Thyroid gland (tissue), 4 donors: Measurements from ENCODE around the gene ZNF641. TPM values are rescaled to one million over a fixed set of nuclear protein-coding genes. Genes with fewer than 3 reads are reported as not detected.

Experiments used
- DNase-seq, 2 donors: peaks; one replicate each; pipeline ENCODE4 v3.0.0-alpha.2; 2019
- H3K27ac ChIP-seq, 3 donors: fragments of 200-600 bp; sonication (generic); 1 replicate in 2 of 3; 2 replicates in 1 of 3; pipeline ENCODE4 v1.5.1; 2016 to 2019; ENCODE audit warnings: mild to moderate bottlenecking in 1 of 3, moderate library complexity in 1 of 3
- H3K27me3 ChIP-seq: fragments of 200-600 bp; sonication (generic); one replicate; pipeline ENCODE4 v1.5.1; 2019
- H3K36me3 ChIP-seq, 2 donors: fragments of 200-600 bp; sonication (generic); one replicate each; pipeline ENCODE4 v1.5.1; 2016 to 2019
- H3K4me1 ChIP-seq, 2 donors: fragments of 200-600 bp; sonication (generic); one replicate each; pipeline ENCODE4 v1.5.1; 2017 to 2019
- H3K4me3 ChIP-seq, 3 donors: fragments of 200-600 bp; sonication (generic); replicated peaks in 1 of 3; 1 replicate in 2 of 3; 2 replicates in 1 of 3; pipeline ENCODE4 v1.5.1; 2016; ENCODE audit warnings: mild to moderate bottlenecking in 1 of 3
- H3K9me3 ChIP-seq: fragments of 200-600 bp; sonication (generic); one replicate; pipeline ENCODE4 v1.5.1; 2017
- CTCF ChIP-seq, 6 experiments: fragments of 200-600 bp in 3 of 6; fragments of 450-650 bp in 3 of 6; sonication (generic) in 3 of 6; IDR thresholded peaks; one replicate each; pipeline ENCODE4 v1.5.1; 2016 to 2019; ENCODE audit warnings: antibody characterized with exemption in 6 of 6, mild to moderate bottlenecking in 2 of 6, inconsistent platforms in 1 of 6, moderate library complexity in 1 of 6
- POLR2A ChIP-seq, 2 donors: fragments of 450-650 bp; IDR thresholded peaks; one replicate each; pipeline ENCODE4 v1.6.1; 2017; ENCODE audit warnings: antibody characterized with exemption in 2 of 2, mild to moderate bottlenecking in 2 of 2, moderate library complexity in 1 of 2
- WGBS, 2 donors: methylation state at CpG; one replicate each; pipeline ENCODE4 v1.1.5; 2017; 5-methylcytosine and 5-hydroxymethylcytosine counted together
- intact Hi-C: fragments of 100-400 bp; cut with DNase I; formaldehyde crosslinking; loops from one replicate; pipeline ENCODE4 v1.15.1; 2023
- total RNA-seq, 4 donors: library from RNA; depleted of rRNA; stranded (reverse); fragments of >200 nt; gene quantifications; one replicate each; pipeline ENCODE4 v1.2.3, GENCODE V29; 2016

ZNF641 gene
- 100 to 1,000 TPM in 1 of 4 donors, 10 to 100 TPM in 3; 19.1 to 119 (median 29.9) TPM for total RNA-seq

- Histone ChIP-seq H3K27ac (peak within 1 kb of the TSS; percentile 94 to 97 (median 94)), H3K9me3 (no peaks in the 10 kb centered on the region), H3K4me3 (peak within 1 kb of the TSS; percentile 34 to 79 (median 67)), H3K36me3 (peaks cover 14 to 25% of the 10 kb centered on the region in 2 donors), H3K27me3 (no peaks in the 10 kb centered on the region), H3K4me1 (peaks cover 6 to 22% of the 10 kb centered on the region in 2 donors)
- peak; percentile 85 to 86 for DNase-seq
- TF ChIP-seq POLR2A (IDR thresholded peaks at IDR 0.05) (peak in 1 of 2 donors; percentile 68), CTCF (IDR thresholded peaks at IDR 0.05) (no peak)
- 0 to 2% methylated on average over 16 to 22 of the region's 61 CpGs for WGBS, 2 donors
- intact Hi-C loops: loop anchor here (10.0 kb wide), 1 partner anchor 166 kb away; the partner anchor contains the start of gene CCDC184
These were observed at the start of gene ZNF641 for GRCh38 chr12:48350249-48351021. ZNF641 (minus strand) TSS chr12:48350919; CDS start chr12:48348090, 2,829 bp downstream.

- no peaks in the 10 kb centered on the region for H3K4me1 ChIP-seq
- H3K27me3 ChIP-seq: no peaks in the 10 kb centered on the region
- no peak overlapping the region for H3K27ac ChIP-seq
- H3K4me3 ChIP-seq: no peak overlapping the region
- H3K9me3 ChIP-seq: no peaks in the 10 kb centered on the region
- 44 to 50% methylated on average over 2 of the region's 2 CpGs for WGBS, 2 donors
- H3K36me3 ChIP-seq: no peaks in the 10 kb centered on the region
- intact Hi-C loops: no loop called here
- no peak for DNase-seq
- no peak for TF ChIP-seq POLR2A (IDR thresholded peaks at IDR 0.05)
- no peak for TF ChIP-seq CTCF (IDR thresholded peaks at IDR 0.05)
These were observed 39.3 kb upstream of the ZNF641 start for GRCh38 chr12:48390026-48390425.

- Histone ChIP-seq H3K27me3 (no peaks in the 10 kb centered on the region), H3K4me3 (no peak overlapping the region), H3K9me3 (no peaks in the 10 kb centered on the region), H3K36me3 (no peaks in the 10 kb centered on the region), H3K4me1 (no peaks in the 10 kb centered on the region), H3K27ac (no peak overlapping the region)
- no peak for DNase-seq
- intact Hi-C loops: no loop called here
- 71 to 83% methylated on average over 3 of the region's 3 CpGs for WGBS, 2 donors
- no peak for TF ChIP-seq POLR2A (IDR thresholded peaks at IDR 0.05)
- no peak for TF ChIP-seq CTCF (IDR thresholded peaks at IDR 0.05)
These were observed 38.7 kb upstream of the ZNF641 start for GRCh38 chr12:48389409-48389808.

- Histone ChIP-seq H3K27me3 (no peaks in the 10 kb centered on the region), H3K27ac (no peak overlapping the region), H3K4me1 (no peaks in the 10 kb centered on the region), H3K9me3 (no peaks in the 10 kb centered on the region), H3K4me3 (no peak overlapping the region), H3K36me3 (no peaks in the 10 kb centered on the region)
- DNase-seq: no peak
- no peak for TF ChIP-seq CTCF (IDR thresholded peaks at IDR 0.05)
- no peak for TF ChIP-seq POLR2A (IDR thresholded peaks at IDR 0.05)
- intact Hi-C loops: no loop called here
- 82 to 91% methylated on average over 2 of the region's 2 CpGs for whole genome bisulfite sequencing, 2 donors
These were observed 38.2 kb upstream of the ZNF641 start for GRCh38 chr12:48388938-48389337.

- no peaks in the 10 kb centered on the region for H3K27me3 ChIP-seq
- no peaks in the 10 kb centered on the region for H3K36me3 ChIP-seq
- H3K9me3 ChIP-seq: no peaks in the 10 kb centered on the region
- intact Hi-C loops: no loop called here
- no peak for DNase-seq
- no peaks in the 10 kb centered on the region for H3K4me1 ChIP-seq
- H3K4me3 ChIP-seq: no peak overlapping the region
- 66 to 70% methylated on average over 1 of the region's 1 CpG for WGBS, 2 donors
- TF ChIP-seq POLR2A (IDR thresholded peaks at IDR 0.05) (no peak), CTCF (IDR thresholded peaks at IDR 0.05) (no peak)
- H3K27ac ChIP-seq: no peak overlapping the region
These were observed 37.7 kb upstream of the ZNF641 start for GRCh38 chr12:48388460-48388859.
